ENCODE data around the gene SPOCK1. TPM values are rescaled to one million over a fixed set of nuclear protein-coding genes. Genes with fewer than 3 reads are reported as not detected.

Gene SPOCK1
- total and polyA plus RNA-seq, 2 experiments from 2014 or later = 268 to 471 TPM

DNA sequence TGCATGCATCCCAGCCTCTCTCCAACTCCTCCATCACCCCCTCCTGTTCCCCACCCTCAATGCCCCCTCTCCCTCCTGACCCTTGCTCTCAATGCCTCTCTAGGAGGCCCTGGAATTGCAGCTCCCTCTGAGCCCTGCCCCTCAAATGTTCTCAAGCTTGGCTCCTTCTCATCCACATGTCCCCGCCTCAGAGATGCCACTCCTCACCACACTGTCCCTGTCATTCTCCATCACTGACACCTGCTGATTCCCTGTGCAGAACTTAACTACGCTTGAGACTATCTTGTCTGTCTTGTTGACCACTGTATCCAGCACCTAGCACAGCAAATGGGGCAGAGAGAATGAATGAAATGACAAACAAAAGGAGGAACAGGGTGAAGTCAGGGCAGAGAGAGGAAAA is 314.4 kb downstream of the SPOCK1 start:
- Histone ChIP-seq H3K9ac (no peak overlapping the region), H3K79me2 (ENCODE audit: insufficient read depth) (peaks cover 89% of the 10 kb centered on the region), H3K9me2 (ENCODE audit: insufficient read depth) (no peaks in the 10 kb centered on the region), H3K27ac (no peak overlapping the region), H3K4me3 (no peak overlapping the region), H4K20me1 (ENCODE audit: insufficient read depth) (peaks cover 10% of the 10 kb centered on the region; the same call in 1 of the 2 replicates), H3K4me1 (ENCODE audit: insufficient read depth) (peaks cover 37% of the 10 kb centered on the region), H3K4me2 (ENCODE audit: unreplicated experiment) (no peak overlapping the region), H3K36me3 (ENCODE audit: low read depth) (no peaks in the 10 kb centered on the region), H3K9me3 (ENCODE audit: low read depth) (no peaks in the 10 kb centered on the region), H2AFZ (no peak overlapping the region), H3F3A (ENCODE audit: insufficient read depth) (peaks cover 37% of the 10 kb centered on the region), H3K27me3 (replicated peaks; ENCODE audit: insufficient read depth) (no peaks in the 10 kb centered on the region)
- in situ Hi-C loops (cut with MboI) = no loop called here
- no peak for DNase-seq
- TF ChIP-seq EZH2phosphoT487 (IDR thresholded peaks at IDR 0.05; ENCODE audit: insufficient read depth, low read depth) (no peak), EZH2 (IDR thresholded peaks at IDR 0.05; ENCODE audit: insufficient read depth, poor library complexity, severe bottlenecking) (no peak)
- WGBS, 2 experiments (ENCODE audit: low coverage in 1 of 2, low lambda C conversion rate in 2 of 2, missing lambda C conversion rate in 2 of 2) = 95 to 96% methylated on average over 2 of the region's 2 CpGs

DNA sequence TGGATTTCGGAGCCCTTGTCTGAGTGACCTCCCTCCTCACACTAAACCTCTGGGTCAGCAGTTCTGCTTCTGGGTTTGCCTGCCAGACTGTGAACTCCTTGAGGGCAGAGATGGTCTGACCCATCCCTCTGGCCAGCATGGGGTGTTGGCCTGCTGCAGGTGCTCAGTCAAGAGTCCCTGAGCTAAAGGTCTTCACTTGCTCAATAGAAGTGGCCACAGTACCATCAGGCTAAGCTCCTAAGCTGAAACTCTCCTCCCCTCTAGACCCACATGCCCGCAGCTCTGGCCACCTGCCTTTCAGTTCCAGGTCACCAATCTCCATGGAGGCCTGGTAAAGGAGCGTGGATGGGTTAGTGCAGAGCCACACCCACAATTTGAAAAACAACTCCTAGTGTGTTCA is 316.6 kb downstream of the SPOCK1 start:
- in situ Hi-C loops (cut with MboI) = no loop called here
- TF ChIP-seq EZH2phosphoT487 (IDR thresholded peaks at IDR 0.05; ENCODE audit: insufficient read depth, low read depth) (no peak), EZH2 (IDR thresholded peaks at IDR 0.05; ENCODE audit: insufficient read depth, poor library complexity, severe bottlenecking) (no peak)
- peaks cover 17% of the 10 kb centered on the region for H3F3A ChIP-seq (ENCODE audit: insufficient read depth)

DNA sequence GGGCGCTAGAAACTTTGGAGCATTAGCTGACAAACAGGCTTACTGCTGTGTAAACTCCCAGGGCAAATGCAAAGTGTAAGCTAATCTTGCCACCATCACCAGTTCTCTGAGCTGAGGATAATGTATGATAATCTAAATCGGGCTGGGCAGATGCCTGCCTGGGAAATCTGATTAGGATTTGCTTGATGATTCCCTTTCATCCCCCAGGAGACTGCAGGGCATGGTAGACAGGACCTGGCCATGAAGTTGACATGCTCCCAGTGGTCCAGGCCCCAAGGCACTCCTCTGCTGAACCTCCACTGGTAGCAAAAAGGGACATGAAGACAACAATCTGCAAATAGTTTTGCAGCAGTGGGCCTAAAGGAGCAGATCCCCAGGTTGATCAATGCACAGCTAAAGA is 317.5 kb downstream of the SPOCK1 start:
- H3K4me3 ChIP-seq = no peak overlapping the region
- no peaks in the 10 kb centered on the region for H3K36me3 ChIP-seq (ENCODE audit: low read depth)
- peaks cover 10% of the 10 kb centered on the region for H3F3A ChIP-seq (ENCODE audit: insufficient read depth)
- no peak overlapping the region for H3K9ac ChIP-seq
- DNase-seq = no peak
- in situ Hi-C loops (cut with MboI) = no loop called here
- no peak overlapping the region for H3K27ac ChIP-seq
- H3K4me2 ChIP-seq (ENCODE audit: unreplicated experiment) = no peak overlapping the region
- H3K9me2 ChIP-seq (ENCODE audit: insufficient read depth) = no peaks in the 10 kb centered on the region
- H2AFZ ChIP-seq = no peak overlapping the region
- WGBS, 2 experiments (ENCODE audit: low coverage in 1 of 2, low lambda C conversion rate in 2 of 2, missing lambda C conversion rate in 2 of 2) = 88 to 98% methylated on average over 2 of the region's 2 CpGs
- H3K79me2 ChIP-seq (ENCODE audit: insufficient read depth) = peaks cover 98% of the 10 kb centered on the region
- no peaks in the 10 kb centered on the region for H3K9me3 ChIP-seq (ENCODE audit: low read depth)
- no peaks in the 10 kb centered on the region for H3K27me3 ChIP-seq (replicated peaks; ENCODE audit: insufficient read depth)
- H3K4me1 ChIP-seq (ENCODE audit: insufficient read depth) = peaks cover 8% of the 10 kb centered on the region
- TF ChIP-seq EZH2 (IDR thresholded peaks at IDR 0.05; ENCODE audit: insufficient read depth, poor library complexity, severe bottlenecking) (no peak), EZH2phosphoT487 (IDR thresholded peaks at IDR 0.05; ENCODE audit: insufficient read depth, low read depth) (no peak)
- H4K20me1 ChIP-seq (ENCODE audit: insufficient read depth) = peaks cover 10% of the 10 kb centered on the region

More for the DNA sequence above, 316.6 kb downstream of the SPOCK1 start:
- peaks cover 10% of the 10 kb centered on the region; the same call in 1 of the 2 replicates for H4K20me1 ChIP-seq (ENCODE audit: insufficient read depth)
- H3K4me2 ChIP-seq (ENCODE audit: unreplicated experiment) = no peak overlapping the region
- no peaks in the 10 kb centered on the region for H3K9me2 ChIP-seq (ENCODE audit: insufficient read depth)
- no peak overlapping the region for H2AFZ ChIP-seq
- H3K27me3 ChIP-seq (replicated peaks; ENCODE audit: insufficient read depth) = no peaks in the 10 kb centered on the region
- no peaks in the 10 kb centered on the region for H3K36me3 ChIP-seq (ENCODE audit: low read depth)
- H3K9me3 ChIP-seq (ENCODE audit: low read depth) = no peaks in the 10 kb centered on the region
- 90 to 92% methylated on average over 3 of the region's 3 CpGs for WGBS, 2 experiments (ENCODE audit: low coverage in 1 of 2, low lambda C conversion rate in 2 of 2, missing lambda C conversion rate in 2 of 2)
- peaks cover 16% of the 10 kb centered on the region for H3K4me1 ChIP-seq (ENCODE audit: insufficient read depth)
- no peak overlapping the region for H3K4me3 ChIP-seq
- no peak for DNase-seq
- no peak overlapping the region for H3K9ac ChIP-seq
- no peak overlapping the region for H3K27ac ChIP-seq
- H3K79me2 ChIP-seq (ENCODE audit: insufficient read depth) = peaks cover 93% of the 10 kb centered on the region

DNA sequence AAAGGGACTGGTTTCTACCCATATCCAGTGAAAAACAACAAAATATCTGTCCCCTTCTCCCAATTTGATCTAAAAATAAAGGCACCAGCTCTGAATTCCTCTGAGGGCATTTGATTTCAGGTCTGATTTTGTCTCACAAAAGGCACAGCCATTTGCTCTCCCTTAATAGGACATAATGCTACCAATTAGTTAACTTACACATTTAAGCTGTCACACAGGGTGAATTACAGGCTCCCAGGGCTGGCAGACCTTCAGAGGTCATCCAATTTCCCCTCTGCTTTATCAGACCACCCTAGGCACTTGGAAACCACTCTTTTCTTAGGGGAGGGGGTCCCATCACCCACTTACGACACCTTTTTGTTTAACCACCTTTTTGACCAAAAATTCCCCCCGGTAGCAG is 319.9 kb downstream of the SPOCK1 start:
- H4K20me1 ChIP-seq (ENCODE audit: insufficient read depth) = peaks cover 16% of the 10 kb centered on the region
- no peaks in the 10 kb centered on the region for H3K9me3 ChIP-seq (ENCODE audit: low read depth)
- H3K9ac ChIP-seq = no peak overlapping the region
- TF ChIP-seq EZH2 (IDR thresholded peaks at IDR 0.05; ENCODE audit: insufficient read depth, poor library complexity, severe bottlenecking) (no peak), EZH2phosphoT487 (IDR thresholded peaks at IDR 0.05; ENCODE audit: insufficient read depth, low read depth) (no peak)
- no peaks in the 10 kb centered on the region for H3K4me1 ChIP-seq (ENCODE audit: insufficient read depth)
- H3K9me2 ChIP-seq (ENCODE audit: insufficient read depth) = no peaks in the 10 kb centered on the region
- no peak for DNase-seq
- no peaks in the 10 kb centered on the region for H3F3A ChIP-seq (ENCODE audit: insufficient read depth)
- no peak overlapping the region for H3K4me2 ChIP-seq (ENCODE audit: unreplicated experiment)
- no peaks in the 10 kb centered on the region for H3K27me3 ChIP-seq (replicated peaks; ENCODE audit: insufficient read depth)
- no peak overlapping the region for H3K4me3 ChIP-seq
- no peak overlapping the region for H2AFZ ChIP-seq
- H3K36me3 ChIP-seq (ENCODE audit: low read depth) = no peaks in the 10 kb centered on the region
- peaks cover 98% of the 10 kb centered on the region for H3K79me2 ChIP-seq (ENCODE audit: insufficient read depth)
- in situ Hi-C loops (cut with MboI) = no loop called here
- H3K27ac ChIP-seq = no peak overlapping the region
- WGBS, 2 experiments (ENCODE audit: low coverage in 1 of 2, low lambda C conversion rate in 2 of 2, missing lambda C conversion rate in 2 of 2) = 95 to 100% methylated on average over 2 of the region's 2 CpGs

DNA sequence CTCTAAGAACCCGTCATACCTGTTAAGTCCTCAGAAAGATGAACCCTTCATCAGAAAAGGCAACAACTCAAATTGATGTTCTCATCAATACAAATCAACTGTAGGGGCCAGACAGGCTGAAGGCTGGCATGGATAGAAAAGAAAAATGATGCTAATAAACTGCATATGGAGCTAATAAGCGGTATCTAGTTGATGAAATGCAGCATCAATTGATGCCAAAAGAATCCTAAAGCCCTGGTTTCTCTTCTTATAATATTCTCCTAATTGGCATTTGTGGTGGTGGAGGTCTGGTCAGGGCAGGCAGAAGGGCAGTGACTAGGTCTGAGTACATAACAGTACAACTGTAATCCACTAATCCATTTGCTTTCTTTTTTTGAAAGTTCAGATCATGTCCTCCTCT is 322.5 kb downstream of the SPOCK1 start:
- WGBS, 2 experiments (ENCODE audit: low coverage in 1 of 2, low lambda C conversion rate in 2 of 2, missing lambda C conversion rate in 2 of 2) = 87 to 95% methylated on average over 2 of the region's 2 CpGs
- Histone ChIP-seq H2AFZ (no peak overlapping the region), H3K9me3 (ENCODE audit: low read depth) (no peaks in the 10 kb centered on the region), H3K79me2 (ENCODE audit: insufficient read depth) (peaks cover 97% of the 10 kb centered on the region), H3K27ac (no peak overlapping the region), H4K20me1 (ENCODE audit: insufficient read depth) (peaks cover 10% of the 10 kb centered on the region), H3K4me2 (ENCODE audit: unreplicated experiment) (no peak overlapping the region), H3K4me3 (no peak overlapping the region), H3F3A (ENCODE audit: insufficient read depth) (no peaks in the 10 kb centered on the region), H3K9ac (no peak overlapping the region), H3K27me3 (replicated peaks; ENCODE audit: insufficient read depth) (no peaks in the 10 kb centered on the region), H3K9me2 (ENCODE audit: insufficient read depth) (no peaks in the 10 kb centered on the region), H3K4me1 (ENCODE audit: insufficient read depth) (no peaks in the 10 kb centered on the region), H3K36me3 (ENCODE audit: low read depth) (no peaks in the 10 kb centered on the region)
- DNase-seq = no peak
- in situ Hi-C loops (cut with MboI) = no loop called here
- TF ChIP-seq EZH2phosphoT487 (IDR thresholded peaks at IDR 0.05; ENCODE audit: insufficient read depth, low read depth) (no peak), EZH2 (IDR thresholded peaks at IDR 0.05; ENCODE audit: insufficient read depth, poor library complexity, severe bottlenecking) (no peak)
